GM19240 (cell line): Measurements from ENCODE around the gene POC1B.

Source experiments
- DNase-seq: peaks from one replicate; pipeline ENCODE4 v3.0.0; 2011; ENCODE audit warnings: low spot score; ENCODE audit not compliant: insufficient read length

Gene POC1B

DNA sequence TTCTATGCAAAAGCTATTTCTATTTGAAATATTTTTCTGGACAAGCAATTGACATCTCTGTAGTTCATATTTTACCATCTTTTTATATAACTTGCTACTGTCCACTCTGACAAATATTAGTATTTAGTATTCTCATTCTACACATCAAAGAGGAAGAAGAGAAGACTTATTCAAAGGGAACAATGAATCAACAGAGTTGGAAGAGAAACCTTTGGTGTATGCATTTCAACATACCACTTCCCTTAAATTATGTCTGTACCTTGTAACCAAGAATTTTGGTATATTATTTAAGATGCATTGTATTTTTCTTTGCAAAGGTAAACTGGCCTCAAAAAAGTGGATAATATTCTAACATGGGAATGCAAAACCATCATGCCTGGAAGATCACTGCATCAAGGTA, 101.5 kb downstream of the POC1B start:
- DNase-seq, result no peak

DNA sequence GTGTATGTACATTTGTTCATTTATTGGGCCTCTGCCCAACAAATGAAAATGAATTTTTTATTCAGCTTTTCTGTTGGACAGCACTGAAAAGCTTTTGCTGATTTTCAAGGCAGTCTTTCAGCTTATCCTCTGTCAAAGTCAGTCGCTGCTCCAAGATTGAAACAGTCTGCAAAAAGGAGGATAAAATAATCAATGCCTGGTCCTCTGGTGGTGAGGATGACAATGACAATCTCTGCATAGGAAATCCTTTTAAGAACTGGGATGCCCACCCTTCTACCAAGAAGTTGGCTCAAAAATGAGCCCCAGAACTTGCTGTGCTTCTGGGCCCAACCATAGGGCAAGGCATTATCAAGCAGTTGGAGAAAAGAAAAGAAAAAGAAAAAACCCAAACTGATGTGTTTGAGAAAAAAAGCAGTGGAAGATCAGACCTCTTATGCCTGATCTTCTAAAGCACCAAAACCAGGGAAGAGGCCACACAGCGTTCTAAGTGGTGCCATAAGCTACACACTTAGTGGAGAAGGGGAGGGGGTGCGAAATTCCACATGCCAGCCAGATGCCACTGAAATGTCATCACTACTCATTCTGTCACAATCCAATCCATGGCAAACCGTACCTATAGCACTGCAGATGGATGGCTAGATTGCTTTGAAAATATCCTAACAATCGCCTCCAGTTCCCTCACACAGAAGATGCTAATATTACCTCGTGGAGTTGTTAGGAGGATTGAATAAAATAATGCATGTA, 104.6 kb downstream of the POC1B start:
- DNase-seq, result no peak

- no peak for DNase-seq
Measured at GRCh38 chr12:89418228-89418910, 107.5 kb downstream of the POC1B start.

GRCh38 chr12:89417246-89417977, 108.4 kb downstream of the POC1B start:
- DNase-seq, result no peak

GRCh38 chr12:89416049-89416792, 109.6 kb downstream of the POC1B start:
- DNase-seq, result no peak

GRCh38 chr12:89414851-89415250, 111.0 kb downstream of the POC1B start:
- no peak for DNase-seq

DNA sequence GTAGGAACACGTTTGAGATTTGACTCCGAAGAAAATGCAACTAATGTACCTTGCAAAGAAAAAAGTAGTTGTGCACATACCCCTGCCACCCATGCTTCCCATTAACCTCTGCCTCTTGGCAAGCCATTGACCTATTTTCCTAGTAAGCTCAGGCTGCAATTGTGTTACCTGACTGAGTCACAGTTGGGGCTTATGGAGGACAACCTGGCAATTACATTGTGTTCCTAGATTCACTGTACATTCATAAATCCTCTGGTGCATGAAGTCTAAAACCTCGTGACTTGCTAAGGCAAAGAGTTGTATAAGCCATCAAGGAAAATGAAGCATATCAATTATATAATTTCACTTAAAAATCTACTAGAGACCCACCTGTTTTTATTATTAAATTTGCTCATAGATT, 111.5 kb downstream of the POC1B start:
- DNase-seq, result no peak

- DNase-seq, result no peak
Measured at GRCh38 chr12:89413234-89413633, 112.6 kb downstream of the POC1B start.

DNA sequence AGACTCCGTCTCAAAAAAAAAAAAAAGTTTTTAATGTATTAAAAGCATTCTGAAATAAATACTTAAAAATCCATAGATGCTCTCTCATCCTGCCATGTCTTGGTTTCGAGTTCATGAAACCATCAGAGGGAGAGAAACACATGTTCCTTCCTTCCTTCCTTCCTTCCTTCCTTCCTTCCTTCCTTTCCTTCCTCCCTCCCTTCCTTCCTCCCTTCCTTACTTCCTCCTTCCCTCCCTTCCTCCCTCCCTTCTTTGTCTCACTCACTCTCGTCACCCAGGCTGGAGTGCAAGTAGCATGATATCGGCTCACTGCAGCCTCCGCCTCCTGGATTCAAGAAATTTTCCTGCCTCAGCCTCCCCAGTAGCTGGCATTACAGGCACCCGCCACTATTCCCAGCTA, 113.2 kb downstream of the POC1B start:
- DNase-seq, result no peak

GRCh38 chr12:89411846-89412245, 114.0 kb downstream of the POC1B start:
- DNase-seq, result no peak

DNA sequence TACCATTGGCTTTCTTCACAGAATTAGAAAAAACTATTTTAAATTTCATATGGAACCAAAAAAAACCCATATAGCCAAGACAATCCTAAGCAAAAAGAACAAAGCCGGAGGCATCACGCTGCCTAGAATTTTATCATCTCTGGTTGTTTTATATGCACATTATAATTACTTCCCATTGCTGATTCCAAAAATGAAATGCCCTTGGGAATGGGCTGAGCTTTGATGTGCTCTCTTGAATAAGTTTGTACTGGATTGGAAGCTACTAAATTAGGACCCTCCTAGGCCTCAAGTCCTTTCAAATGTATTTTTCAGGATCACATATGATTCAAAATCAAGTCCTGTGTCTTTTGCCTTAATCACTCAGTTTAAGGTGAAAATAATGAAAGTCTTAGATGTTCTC, 114.6 kb downstream of the POC1B start:
- no peak for DNase-seq

DNA sequence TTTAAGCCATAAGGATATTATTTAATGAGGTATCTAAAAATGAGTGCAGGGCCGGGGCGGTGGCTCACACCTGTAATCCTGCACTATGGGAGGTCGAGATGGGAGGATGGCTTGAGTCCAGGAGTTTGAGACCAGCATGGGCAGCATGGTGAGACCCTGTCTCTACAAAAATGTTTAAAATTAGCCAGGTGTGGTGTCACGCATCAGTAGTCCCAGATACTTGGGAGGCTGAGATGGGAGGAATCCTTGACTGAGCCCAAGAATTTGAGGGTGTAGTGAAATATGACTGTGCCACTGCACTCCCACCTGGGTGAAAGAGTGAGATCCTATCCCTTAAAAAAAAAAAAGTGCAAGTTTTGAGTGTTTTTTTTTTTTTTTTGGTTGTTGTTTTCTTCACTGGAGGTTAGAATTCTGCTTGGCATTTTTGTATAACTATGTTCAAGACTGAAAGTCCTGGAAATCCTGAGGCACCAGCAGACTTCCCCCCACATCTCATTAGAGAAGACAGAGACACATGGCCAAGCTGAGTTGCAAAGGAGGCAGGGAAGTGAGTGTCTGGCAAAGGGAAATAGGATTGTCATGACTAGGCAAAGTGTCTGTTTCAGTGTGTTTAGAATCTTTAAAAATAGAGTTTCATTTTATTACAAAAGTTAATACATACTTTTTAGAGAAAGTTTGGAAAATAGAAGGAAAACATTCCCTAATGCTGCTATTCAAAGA, 120.1 kb downstream of the POC1B start:
- no peak for DNase-seq

DNA sequence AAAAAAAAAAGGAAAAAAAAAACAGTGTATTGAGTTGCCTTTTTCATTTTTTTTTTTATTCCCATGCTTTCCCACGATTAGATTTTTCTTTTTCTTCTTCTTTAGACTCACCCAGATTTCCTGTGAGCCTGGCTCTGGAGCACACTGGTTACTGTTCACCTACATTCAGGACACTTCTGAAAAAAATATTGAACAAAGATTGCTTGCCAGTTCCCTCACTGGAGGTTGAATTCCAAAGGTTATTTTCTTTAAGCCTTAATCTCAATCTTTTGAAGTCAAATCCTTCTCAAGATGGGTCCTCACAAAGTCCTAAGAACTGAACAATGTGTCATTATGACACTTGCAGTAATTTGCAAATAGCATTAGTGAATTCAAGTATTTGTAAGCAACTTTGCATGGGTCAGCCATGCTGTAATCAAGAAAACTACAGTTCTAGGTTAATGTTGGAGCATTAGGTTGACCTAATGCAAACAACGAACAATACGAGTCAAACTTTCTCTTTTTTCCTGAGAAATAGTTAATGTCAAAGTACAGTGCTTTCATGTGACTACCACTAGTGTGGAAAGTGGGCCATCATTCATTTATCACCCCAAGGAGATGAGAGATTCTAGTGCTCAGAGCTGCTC, 124.3 kb downstream of the POC1B start:
- no peak for DNase-seq

DNA sequence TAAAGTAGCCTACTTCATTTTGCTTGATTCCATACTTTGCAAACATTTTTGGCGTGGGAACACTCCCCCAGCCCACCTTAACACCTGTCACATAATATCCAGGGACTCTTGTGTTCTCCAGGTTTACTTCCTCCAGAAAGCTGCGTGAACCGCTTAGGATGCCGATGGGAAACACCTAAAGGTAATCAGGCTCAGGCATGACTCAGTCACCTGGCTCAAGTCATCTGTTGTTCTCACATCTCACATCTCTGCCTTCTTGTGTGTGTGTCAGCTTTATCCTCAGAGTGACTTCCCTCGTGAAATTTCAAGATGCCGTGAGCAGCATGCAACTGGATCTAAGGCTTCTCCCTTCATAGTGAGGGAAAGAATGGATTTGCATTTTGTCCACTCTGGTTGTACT, 125.4 kb downstream of the POC1B start:
- DNase-seq, result no peak

DNA sequence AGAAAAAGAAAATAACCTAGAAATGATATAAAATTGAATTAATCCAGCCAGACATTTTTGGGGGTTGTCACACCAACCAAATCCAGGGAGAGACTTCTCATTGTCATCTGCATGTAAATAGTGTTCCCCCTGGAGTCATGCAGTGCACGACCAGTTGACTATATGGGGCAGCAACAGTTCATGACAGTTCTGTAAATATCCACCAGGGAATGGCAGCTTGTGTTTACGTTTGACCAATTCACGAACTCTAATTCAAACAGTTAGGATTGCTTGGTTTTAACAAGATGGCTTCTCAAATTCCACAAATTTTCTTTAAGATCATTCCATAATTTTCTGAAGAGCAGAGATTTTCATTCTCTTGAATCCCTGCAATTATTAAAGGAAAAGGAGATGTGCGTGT, 130.1 kb downstream of the POC1B start:
- no peak for DNase-seq

GRCh38 chr12:89393551-89394121, 132.2 kb downstream of the POC1B start:
- no peak for DNase-seq

DNA sequence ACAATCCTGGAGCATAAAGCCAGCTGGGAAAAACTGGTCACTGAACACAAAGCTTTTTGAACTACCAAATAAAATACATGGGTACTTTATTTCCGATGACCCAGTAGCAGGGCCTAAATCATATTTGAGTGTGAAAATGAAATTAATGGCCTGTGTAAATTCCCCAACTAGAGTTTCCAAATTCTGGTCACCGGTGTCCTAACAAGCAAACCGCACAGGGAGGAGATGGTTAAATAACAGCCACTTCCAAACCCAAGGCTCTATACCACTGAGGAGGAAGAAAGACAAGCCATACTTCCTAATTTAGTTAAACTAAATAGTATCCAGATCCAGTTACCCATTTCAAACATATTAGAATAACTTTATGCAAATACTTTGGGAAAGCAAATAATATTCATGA, 133.5 kb downstream of the POC1B start:
- no peak for DNase-seq

DNA sequence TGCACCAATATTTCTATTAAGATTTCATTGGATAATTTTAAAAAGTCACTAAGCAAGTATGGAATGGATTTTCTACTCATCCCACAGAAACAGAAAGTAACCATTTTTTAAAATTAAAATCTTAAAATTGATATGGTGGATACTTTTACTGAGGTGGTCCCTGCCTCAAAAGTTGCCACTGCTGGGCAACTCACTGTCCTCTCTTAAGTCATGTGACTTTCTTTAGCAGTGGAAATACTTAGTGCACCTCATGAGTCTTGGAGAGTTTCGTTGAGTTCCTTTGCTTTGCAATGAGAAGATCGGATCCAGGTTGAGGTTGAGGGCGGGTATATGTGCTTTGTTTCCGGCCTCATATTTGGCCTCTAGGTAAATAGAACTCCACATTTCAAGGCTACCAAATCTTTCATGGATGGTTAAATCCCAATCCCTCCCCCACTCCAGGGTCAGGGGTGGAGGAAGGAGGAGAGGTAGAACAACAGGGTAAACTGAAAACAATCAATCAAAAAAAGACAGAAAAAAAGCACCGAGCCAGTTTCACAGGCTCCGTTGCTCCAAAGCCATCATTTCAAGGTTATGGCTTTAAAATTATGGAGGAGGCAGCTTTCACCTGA, 134.0 kb downstream of the POC1B start:
- DNase-seq, result no peak

DNA sequence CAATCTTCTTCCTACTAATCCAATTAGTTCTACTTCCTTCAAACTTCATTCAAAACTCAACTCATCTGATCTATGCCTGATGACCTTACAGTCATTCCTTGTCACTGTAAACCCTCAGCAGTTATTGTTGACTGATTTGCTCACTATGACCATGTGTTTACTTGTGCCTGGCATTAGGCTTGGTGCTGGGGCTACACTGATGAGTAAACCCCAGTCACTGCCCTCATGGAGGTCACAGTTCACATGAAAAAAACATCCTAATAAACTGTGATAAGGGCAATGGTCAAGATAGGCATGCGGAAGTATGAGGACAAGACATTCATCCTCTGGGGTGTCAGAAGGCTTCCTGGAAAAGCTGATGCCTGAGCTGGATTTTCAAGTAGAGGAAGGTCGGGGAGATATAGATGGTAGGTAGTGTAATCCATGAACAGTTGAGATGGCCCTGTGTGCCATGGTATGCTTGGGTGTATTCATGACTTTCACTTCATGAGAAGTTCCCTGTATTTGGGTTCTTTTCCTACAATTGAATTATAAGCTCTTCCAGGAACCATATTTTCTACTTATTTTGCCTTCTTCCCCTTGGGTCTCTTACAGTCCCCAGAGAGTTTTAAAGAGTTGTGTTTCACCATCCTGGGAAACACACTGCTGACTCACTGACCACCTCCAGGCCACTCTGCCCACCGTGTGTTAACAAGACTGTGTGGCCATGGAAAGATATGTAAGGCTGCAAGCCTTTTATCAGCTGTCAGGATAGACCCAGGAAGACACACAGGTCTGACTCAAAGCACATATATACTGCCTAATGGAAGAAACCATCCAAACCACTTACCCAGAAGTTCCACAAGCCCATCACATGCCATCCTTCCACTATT, 134.8 kb downstream of the POC1B start:
- DNase-seq, result no peak
